Lower lobe of right lung (tissue), 2 donors: ENCODE results near the gene ABCA12. TPM values are rescaled to one million over a fixed set of nuclear protein-coding genes. Genes with fewer than 3 reads are reported as not detected.
"Not testable (repeated sequence)": the region's sequence is repeated elsewhere in the genome, so short reads cannot be mapped to it uniquely, and the experiment has no call there.

Experiments used
- ATAC-seq, 2 donors: fragments of 200-7000 bp; cut with Tn5 transposase; one replicate each; pipeline ENCODE4 v1.9.1; 2020 to 2022; ENCODE audit warnings: mild to moderate bottlenecking in 2 of 2, moderate library complexity in 2 of 2
- DNase-seq: peaks from one replicate; pipeline ENCODE4 v3.0.0-alpha.2; 2020
- H3K27ac ChIP-seq: fragments of 200-600 bp; one replicate; pipeline ENCODE4 v1.8.0; 2022
- H3K27me3 ChIP-seq: fragments of 200-600 bp; one replicate; pipeline ENCODE4 v1.8.0; 2022; ENCODE audit warnings: low read depth
- H3K36me3 ChIP-seq: fragments of 200-600 bp; one replicate; pipeline ENCODE4 v1.8.0; 2022; ENCODE audit warnings: mild to moderate bottlenecking
- H3K4me1 ChIP-seq: fragments of 200-600 bp; one replicate; pipeline ENCODE4 v1.8.0; 2022
- H3K4me3 ChIP-seq: fragments of 200-600 bp; one replicate; pipeline ENCODE4 v1.8.0; 2022; ENCODE audit warnings: mild to moderate bottlenecking
- H3K9me3 ChIP-seq: fragments of 200-600 bp; one replicate; pipeline ENCODE4 v1.8.0; 2022
- CTCF ChIP-seq: fragments of 200-600 bp; IDR thresholded peaks from one replicate; pipeline ENCODE4 v1.8.0; 2022; ENCODE audit warnings: antibody characterized with exemption, mild to moderate bottlenecking
- intact Hi-C: fragments of 100-400 bp; cut with DNase I; formaldehyde crosslinking; loops from one replicate; pipeline ENCODE4 v1.11.0; 2022
- total RNA-seq: library from RNA; stranded (reverse); fragmentation: NEBNext Ultra II Directional; extraction: Animal tissue kit (Norgen Biotek cat#: 25700); gene quantifications from one replicate; pipeline ENCODE4 v1.2.1, GENCODE V29; 2021
- donor health status: DM: no; HTN: yes; CAD: no; lungs with severe emphysema.

Gene ABCA12
- total RNA-seq, 1 donor from 2014 or later = not detected

DNA sequence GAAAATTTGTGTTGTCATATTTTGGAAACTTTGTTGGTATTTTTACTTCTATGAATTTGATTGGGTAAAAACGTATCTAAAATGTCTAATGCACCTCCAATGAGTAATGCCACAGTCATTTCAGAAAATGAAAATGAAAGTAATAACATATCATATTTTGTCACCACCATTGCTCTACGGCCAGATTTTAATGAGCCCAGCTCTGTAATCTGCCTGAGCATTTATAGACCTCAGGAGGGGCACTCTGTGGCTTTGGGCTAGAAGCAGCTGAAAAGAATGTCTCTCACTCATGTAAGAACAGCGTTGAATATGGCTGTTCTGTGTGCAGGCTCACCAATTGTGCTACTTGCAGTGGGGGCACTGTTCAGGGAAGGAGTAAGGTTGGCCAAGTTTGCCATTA, 32.7 kb upstream of the ABCA12 start:
- Histone ChIP-seq H3K4me1 (no peaks in the 10 kb centered on the region), H3K4me3 (peak overlapping the region; percentile 33), H3K27ac (no peak overlapping the region), H3K27me3 (no peaks in the 10 kb centered on the region), H3K9me3 (no peaks in the 10 kb centered on the region), H3K36me3 (no peaks in the 10 kb centered on the region)
- DNase-seq (no peak), ATAC-seq (peak in 1 of 2 donors; percentile 70)
- TF ChIP-seq CTCF = no peak
- intact Hi-C loops = no loop called here

DNA sequence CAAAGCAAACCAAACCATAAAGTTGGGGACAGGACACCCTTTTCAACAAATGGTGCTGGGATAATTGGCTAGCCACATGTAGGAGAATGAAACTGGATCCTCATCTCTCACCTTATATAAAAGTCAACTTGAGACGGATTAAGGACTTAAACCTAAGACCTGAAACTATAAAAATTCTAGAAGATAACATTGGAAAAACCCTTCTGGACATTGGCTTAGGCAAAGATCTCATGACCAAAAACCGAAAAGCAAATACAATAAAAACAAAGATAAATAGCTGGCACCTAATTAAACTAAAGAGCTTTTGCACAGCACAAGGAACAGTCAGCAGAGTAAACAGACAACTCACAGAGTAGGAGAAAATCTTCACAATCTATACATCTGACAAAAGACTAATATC, 28.1 kb upstream of the ABCA12 start:
- H3K36me3 ChIP-seq, intact Hi-C loops, H3K9me3 ChIP-seq, H3K27ac ChIP-seq, H3K4me3 ChIP-seq, ATAC-seq, H3K4me1 ChIP-seq, DNase-seq, H3K27me3 ChIP-seq: not testable (repeated sequence)

- H3K27ac ChIP-seq, H3K4me3 ChIP-seq, H3K27me3 ChIP-seq, H3K36me3 ChIP-seq, H3K4me1 ChIP-seq, H3K9me3 ChIP-seq, DNase-seq, intact Hi-C loops, ATAC-seq: not testable (repeated sequence)
These were observed 24.9 kb upstream of the ABCA12 start for GRCh38 chr2:215163319-215163718.

DNA sequence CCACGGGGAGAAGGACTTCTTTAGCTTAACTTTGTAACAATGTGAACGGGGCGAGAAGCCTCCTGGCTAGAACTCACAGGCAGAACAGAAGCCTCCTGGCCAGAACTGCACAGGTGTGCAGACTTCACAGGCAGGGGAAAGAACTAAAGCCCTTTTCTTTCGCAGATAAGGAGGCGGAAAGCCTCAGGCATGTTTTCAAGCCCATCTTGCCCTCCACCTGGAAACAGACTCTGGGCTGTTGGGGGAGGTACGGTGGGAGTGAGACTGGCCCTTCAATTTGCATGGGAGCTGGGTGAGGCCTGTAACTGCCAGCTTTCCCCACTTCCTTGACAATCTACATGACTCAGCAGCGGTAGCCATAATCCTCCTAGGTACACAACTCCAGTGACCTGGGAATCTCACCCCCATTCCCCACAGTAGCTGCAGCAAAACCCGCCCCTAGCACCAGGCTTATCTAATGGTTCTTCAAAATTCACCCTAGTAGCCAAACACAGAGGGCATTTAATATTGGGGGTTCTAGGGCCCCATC, 22.9 kb upstream of the ABCA12 start:
- H3K9me3 ChIP-seq = no peaks in the 10 kb centered on the region
- H3K36me3 ChIP-seq = no peaks in the 10 kb centered on the region
- H3K4me3 ChIP-seq = no peak overlapping the region
- no peaks in the 10 kb centered on the region for H3K27me3 ChIP-seq
- intact Hi-C loops = no loop called here
- TF ChIP-seq CTCF = no peak
- no peak for DNase-seq
- ATAC-seq = no peak
- no peak overlapping the region for H3K27ac ChIP-seq
- H3K4me1 ChIP-seq = no peaks in the 10 kb centered on the region

- Histone ChIP-seq H3K27ac (no peak overlapping the region), H3K4me1 (no peaks in the 10 kb centered on the region), H3K4me3 (no peak overlapping the region), H3K27me3 (no peaks in the 10 kb centered on the region), H3K36me3 (no peaks in the 10 kb centered on the region), H3K9me3 (no peaks in the 10 kb centered on the region)
- ATAC-seq = no peak
- TF ChIP-seq CTCF = no peak
- DNase-seq = no peak
- intact Hi-C loops = no loop called here
These were observed 21.7 kb upstream of the ABCA12 start for GRCh38 chr2:215160081-215160480.

DNA sequence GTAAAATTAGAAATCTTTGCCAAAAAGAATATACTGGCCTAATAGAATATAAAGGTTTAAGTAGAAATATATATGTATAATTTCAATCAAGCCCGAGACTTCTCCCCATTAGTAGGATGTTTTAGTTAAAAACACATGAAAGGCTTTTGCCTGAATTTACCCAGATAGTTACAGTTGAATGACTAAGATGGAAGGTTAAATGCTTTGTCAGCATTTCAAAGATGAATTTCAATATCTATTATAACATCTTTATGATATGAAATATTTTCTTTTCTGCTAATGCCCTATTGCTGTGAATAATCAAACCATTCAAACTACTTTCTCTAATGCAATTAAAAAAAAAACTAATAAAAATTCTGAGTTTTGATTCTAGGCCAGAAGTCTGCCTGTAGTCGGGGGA, 18.0 kb upstream of the ABCA12 start:
- DNase-seq (no peak), ATAC-seq (no peak)
- no peak for TF ChIP-seq CTCF
- no peak overlapping the region for H3K27ac ChIP-seq
- H3K27me3 ChIP-seq = no peaks in the 10 kb centered on the region
- no peaks in the 10 kb centered on the region for H3K4me1 ChIP-seq
- H3K36me3 ChIP-seq = no peaks in the 10 kb centered on the region
- intact Hi-C loops = no loop called here
- no peaks in the 10 kb centered on the region for H3K9me3 ChIP-seq
- no peak overlapping the region for H3K4me3 ChIP-seq

DNA sequence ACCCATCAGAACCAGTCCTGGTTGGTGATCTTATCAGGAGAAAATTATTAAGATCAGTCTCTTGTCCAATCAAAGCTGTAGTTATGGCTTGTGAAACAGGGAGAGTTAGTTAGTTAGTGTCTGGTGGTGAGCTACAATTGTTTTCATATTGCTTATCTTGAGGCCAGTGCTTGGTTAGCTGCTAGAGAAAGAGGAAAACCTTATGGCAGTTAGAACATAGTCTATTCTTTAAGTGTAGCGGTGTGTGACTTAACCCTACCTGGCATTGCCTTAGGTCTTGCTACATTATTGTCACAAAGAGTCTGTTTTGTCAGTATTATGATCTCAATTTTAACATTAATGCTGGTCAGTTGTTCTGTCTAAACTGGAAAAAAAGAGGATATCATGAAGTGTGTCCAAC, 11.5 kb upstream of the ABCA12 start:
- intact Hi-C loops = no loop called here
- no peak for DNase-seq
- no peak for ATAC-seq
- H3K4me1 ChIP-seq = no peaks in the 10 kb centered on the region
- H3K27me3 ChIP-seq = no peaks in the 10 kb centered on the region
- no peaks in the 10 kb centered on the region for H3K9me3 ChIP-seq
- no peak for TF ChIP-seq CTCF
- no peak overlapping the region for H3K27ac ChIP-seq
- no peaks in the 10 kb centered on the region for H3K36me3 ChIP-seq
- H3K4me3 ChIP-seq = no peak overlapping the region
